Measurements from ENCODE around the gene JMJD4. TPM values are rescaled to one million over a fixed set of nuclear protein-coding genes. Genes with fewer than 3 reads are reported as not detected.

The JMJD4 gene
- total and polyA plus RNA-seq, 2 experiments from 2014 or later: 11.5 to 17.7 TPM

- no peaks in the 10 kb centered on the region for H3K79me2 ChIP-seq (replicated peaks; ENCODE audit: insufficient read depth)
- DNase-seq (ENCODE audit: low spot score) (no peak), ATAC-seq (no peak)
- TF ChIP-seq EZH2 (IDR thresholded peaks at IDR 0.05; ENCODE audit: low read depth, unreplicated experiment) (no peak), JUNB (IDR thresholded peaks at IDR 0.05; ENCODE audit: unreplicated experiment) (no peak), NANOG (IDR thresholded peaks at IDR 0.05; ENCODE audit: borderline replicate concordance) (no peak), ZNF331 (CRISPR knock-in tag; IDR thresholded peaks at IDR 0.05; ENCODE audit: low read depth) (no peak), ZNF114 (CRISPR knock-in tag; IDR thresholded peaks at IDR 0.05) (no peak), STAT1 (IDR thresholded peaks at IDR 0.05; ENCODE audit: unreplicated experiment) (no peak), ETS1 (IDR thresholded peaks at IDR 0.05) (no peak), EZH2phosphoT487 (IDR thresholded peaks at IDR 0.05; ENCODE audit: unreplicated experiment) (no peak), POLR2AphosphoS5 (IDR thresholded peaks at IDR 0.05; ENCODE audit: low read depth) (no peak), CTCF (conservative IDR thresholded peaks at IDR 0.05; ENCODE audit: low read depth in 2 of 2) (no peak), CREB1 (CRISPR knock-in tag; IDR thresholded peaks at IDR 0.05; ENCODE audit: low read depth) (no peak)
- TF ChIP-seq, protein P1, sequence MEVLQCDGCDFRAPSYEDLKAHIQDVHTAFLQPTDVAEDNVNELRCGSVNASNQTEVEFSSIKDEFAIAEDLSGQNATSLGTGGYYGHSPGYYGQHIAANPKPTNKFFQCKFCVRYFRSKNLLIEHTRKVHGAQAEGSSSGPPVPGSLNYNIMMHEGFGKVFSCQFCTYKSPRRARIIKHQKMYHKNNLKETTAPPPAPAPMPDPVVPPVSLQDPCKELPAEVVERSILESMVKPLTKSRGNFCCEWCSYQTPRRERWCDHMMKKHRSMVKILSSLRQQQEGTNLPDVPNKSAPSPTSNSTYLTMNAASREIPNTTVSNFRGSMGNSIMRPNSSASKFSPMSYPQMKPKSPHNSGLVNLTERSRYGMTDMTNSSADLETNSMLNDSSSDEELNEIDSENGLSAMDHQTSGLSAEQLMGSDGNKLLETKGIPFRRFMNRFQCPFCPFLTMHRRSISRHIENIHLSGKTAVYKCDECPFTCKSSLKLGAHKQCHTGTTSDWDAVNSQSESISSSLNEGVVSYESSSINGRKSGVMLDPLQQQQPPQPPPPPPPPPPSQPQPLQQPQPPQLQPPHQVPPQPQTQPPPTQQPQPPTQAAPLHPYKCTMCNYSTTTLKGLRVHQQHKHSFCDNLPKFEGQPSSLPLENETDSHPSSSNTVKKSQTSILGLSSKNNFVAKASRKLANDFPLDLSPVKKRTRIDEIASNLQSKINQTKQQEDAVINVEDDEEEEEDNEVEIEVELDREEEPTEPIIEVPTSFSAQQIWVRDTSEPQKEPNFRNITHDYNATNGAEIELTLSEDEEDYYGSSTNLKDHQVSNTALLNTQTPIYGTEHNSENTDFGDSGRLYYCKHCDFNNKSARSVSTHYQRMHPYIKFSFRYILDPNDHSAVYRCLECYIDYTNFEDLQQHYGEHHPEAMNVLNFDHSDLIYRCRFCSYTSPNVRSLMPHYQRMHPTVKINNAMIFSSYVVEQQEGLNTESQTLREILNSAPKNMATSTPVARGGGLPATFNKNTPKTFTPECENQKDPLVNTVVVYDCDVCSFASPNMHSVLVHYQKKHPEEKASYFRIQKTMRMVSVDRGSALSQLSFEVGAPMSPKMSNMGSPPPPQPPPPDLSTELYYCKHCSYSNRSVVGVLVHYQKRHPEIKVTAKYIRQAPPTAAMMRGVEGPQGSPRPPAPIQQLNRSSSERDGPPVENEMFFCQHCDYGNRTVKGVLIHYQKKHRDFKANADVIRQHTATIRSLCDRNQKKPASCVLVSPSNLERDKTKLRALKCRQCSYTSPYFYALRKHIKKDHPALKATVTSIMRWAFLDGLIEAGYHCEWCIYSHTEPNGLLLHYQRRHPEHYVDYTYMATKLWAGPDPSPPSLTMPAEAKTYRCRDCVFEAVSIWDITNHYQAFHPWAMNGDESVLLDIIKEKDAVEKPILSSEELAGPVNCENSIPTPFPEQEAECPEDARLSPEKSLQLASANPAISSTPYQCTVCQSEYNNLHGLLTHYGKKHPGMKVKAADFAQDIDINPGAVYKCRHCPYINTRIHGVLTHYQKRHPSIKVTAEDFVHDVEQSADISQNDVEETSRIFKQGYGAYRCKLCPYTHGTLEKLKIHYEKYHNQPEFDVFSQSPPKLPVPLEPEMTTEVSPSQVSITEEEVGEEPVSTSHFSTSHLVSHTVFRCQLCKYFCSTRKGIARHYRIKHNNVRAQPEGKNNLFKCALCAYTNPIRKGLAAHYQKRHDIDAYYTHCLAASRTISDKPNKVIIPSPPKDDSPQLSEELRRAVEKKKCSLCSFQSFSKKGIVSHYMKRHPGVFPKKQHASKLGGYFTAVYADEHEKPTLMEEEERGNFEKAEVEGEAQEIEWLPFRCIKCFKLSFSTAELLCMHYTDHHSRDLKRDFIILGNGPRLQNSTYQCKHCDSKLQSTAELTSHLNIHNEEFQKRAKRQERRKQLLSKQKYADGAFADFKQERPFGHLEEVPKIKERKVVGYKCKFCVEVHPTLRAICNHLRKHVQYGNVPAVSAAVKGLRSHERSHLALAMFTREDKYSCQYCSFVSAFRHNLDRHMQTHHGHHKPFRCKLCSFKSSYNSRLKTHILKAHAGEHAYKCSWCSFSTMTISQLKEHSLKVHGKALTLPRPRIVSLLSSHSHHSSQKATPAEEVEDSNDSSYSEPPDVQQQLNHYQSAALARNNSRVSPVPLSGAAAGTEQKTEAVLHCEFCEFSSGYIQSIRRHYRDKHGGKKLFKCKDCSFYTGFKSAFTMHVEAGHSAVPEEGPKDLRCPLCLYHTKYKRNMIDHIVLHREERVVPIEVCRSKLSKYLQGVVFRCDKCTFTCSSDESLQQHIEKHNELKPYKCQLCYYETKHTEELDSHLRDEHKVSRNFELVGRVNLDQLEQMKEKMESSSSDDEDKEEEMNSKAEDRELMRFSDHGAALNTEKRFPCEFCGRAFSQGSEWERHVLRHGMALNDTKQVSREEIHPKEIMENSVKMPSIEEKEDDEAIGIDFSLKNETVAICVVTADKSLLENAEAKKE (CRISPR knock-in tag; IDR thresholded peaks at IDR 0.05): no peak
- TF ChIP-seq, protein P2, sequence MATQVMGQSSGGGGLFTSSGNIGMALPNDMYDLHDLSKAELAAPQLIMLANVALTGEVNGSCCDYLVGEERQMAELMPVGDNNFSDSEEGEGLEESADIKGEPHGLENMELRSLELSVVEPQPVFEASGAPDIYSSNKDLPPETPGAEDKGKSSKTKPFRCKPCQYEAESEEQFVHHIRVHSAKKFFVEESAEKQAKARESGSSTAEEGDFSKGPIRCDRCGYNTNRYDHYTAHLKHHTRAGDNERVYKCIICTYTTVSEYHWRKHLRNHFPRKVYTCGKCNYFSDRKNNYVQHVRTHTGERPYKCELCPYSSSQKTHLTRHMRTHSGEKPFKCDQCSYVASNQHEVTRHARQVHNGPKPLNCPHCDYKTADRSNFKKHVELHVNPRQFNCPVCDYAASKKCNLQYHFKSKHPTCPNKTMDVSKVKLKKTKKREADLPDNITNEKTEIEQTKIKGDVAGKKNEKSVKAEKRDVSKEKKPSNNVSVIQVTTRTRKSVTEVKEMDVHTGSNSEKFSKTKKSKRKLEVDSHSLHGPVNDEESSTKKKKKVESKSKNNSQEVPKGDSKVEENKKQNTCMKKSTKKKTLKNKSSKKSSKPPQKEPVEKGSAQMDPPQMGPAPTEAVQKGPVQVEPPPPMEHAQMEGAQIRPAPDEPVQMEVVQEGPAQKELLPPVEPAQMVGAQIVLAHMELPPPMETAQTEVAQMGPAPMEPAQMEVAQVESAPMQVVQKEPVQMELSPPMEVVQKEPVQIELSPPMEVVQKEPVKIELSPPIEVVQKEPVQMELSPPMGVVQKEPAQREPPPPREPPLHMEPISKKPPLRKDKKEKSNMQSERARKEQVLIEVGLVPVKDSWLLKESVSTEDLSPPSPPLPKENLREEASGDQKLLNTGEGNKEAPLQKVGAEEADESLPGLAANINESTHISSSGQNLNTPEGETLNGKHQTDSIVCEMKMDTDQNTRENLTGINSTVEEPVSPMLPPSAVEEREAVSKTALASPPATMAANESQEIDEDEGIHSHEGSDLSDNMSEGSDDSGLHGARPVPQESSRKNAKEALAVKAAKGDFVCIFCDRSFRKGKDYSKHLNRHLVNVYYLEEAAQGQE (IDR thresholded peaks at IDR 0.05; ENCODE audit: unreplicated experiment): no peak
- Mint-ChIP-seq H3K36me3 (ENCODE audit: low read depth) (no peaks in the 10 kb centered on the region), H3K9me3 (no peaks in the 10 kb centered on the region), H3K4me1 (no peaks in the 10 kb centered on the region), H3K4me3 (no peak overlapping the region), H3K27me3 (ENCODE audit: insufficient read depth, low read depth, poor library complexity) (peaks cover 7% of the 10 kb centered on the region), H3K27ac (no peak overlapping the region)
- H3K9me2 ChIP-seq (ENCODE audit: insufficient read depth): no peaks in the 10 kb centered on the region
- no peak overlapping the region for H3K27ac ChIP-seq (ENCODE audit: low read depth)
- H3K4me2 ChIP-seq: no peak overlapping the region
- H4K20me1 ChIP-seq (replicated peaks; ENCODE audit: insufficient read depth): no peaks in the 10 kb centered on the region; the same call in none of the 2 replicates
- no peak overlapping the region for H2AFZ ChIP-seq
- H3K4me1 ChIP-seq (ENCODE audit: insufficient read depth): no peaks in the 10 kb centered on the region
- H3F3A ChIP-seq (replicated peaks; ENCODE audit: low read depth): no peaks in the 10 kb centered on the region
- H3K27me3 ChIP-seq (ENCODE audit: insufficient read depth): no peaks in the 10 kb centered on the region
- no peaks in the 10 kb centered on the region for H3K36me3 ChIP-seq (ENCODE audit: insufficient read depth)
- H3K4me3 ChIP-seq: no peak overlapping the region
Observed at GRCh38 chr1:227780101-227781044, 45.3 kb upstream of the JMJD4 start.

Measured in GM23338 (cell line).